ENCODE data around the gene ABCA9. TPM values are rescaled to one million over a fixed set of nuclear protein-coding genes. Genes with fewer than 3 reads are reported as not detected.
"Not testable (repeated sequence)": the region's sequence is repeated elsewhere in the genome, so short reads cannot be mapped to it uniquely, and the experiment has no call there.

The ABCA9 gene
- total RNA-seq, 4 donors from 2014 or later = 4.5 to 10.3 (median 7.7) TPM

GRCh38 chr17:68973098-68973846 is 87.5 kb downstream of the ABCA9 start:
- intact Hi-C loops (cut with DNase I; ENCODE audit: low total_unique reads) = loop anchor here (10.0 kb wide), 1 partner anchor 198 kb away; no protein-coding TSS in a partner anchor

GRCh38 chr17:68972119-68972704 is 88.5 kb downstream of the ABCA9 start:
- no peak for DNase-seq (ENCODE audit: low spot score in 2 of 2)
- H3K4me3 ChIP-seq (ENCODE audit: low read depth, poor library complexity, severe bottlenecking) = no peak overlapping the region
- intact Hi-C loops (cut with DNase I; ENCODE audit: low total_unique reads) = loop anchor here (10.0 kb wide), 1 partner anchor 197 kb away; no protein-coding TSS in a partner anchor
- WGBS, 2 donors = 49 to 53% methylated on average over 4 of the region's 4 CpGs
- TF ChIP-seq CTCF (IDR thresholded peaks at IDR 0.05) (no peak), POLR2A (IDR thresholded peaks at IDR 0.05) (no peak)

More at GRCh38 chr17:68973098-68973846, 87.5 kb downstream of the ABCA9 start:
- WGBS, 2 donors = 62 to 66% methylated on average over 3 of the region's 3 CpGs
- H3K4me3 ChIP-seq (ENCODE audit: low read depth, poor library complexity, severe bottlenecking) = no peak overlapping the region
- no peak for TF ChIP-seq CTCF (IDR thresholded peaks at IDR 0.05)
- no peak for TF ChIP-seq POLR2A (IDR thresholded peaks at IDR 0.05)
- no peak for DNase-seq (ENCODE audit: low spot score in 2 of 2)

- no peak overlapping the region for H3K4me3 ChIP-seq (ENCODE audit: low read depth, poor library complexity, severe bottlenecking)
- intact Hi-C loops (cut with DNase I; ENCODE audit: low total_unique reads) = no loop called here
- 58 to 60% methylated on average over 5 of the region's 5 CpGs for WGBS, 2 donors
- DNase-seq (ENCODE audit: low spot score in 2 of 2) = no peak
- TF ChIP-seq POLR2A (IDR thresholded peaks at IDR 0.05) = no peak
- TF ChIP-seq CTCF (IDR thresholded peaks at IDR 0.05) = no peak
Observed at GRCh38 chr17:68969101-68969500, 91.6 kb downstream of the ABCA9 start.

GRCh38 chr17:68963958-68964357 is 96.8 kb downstream of the ABCA9 start:
- H3K4me3 ChIP-seq (ENCODE audit: low read depth, poor library complexity, severe bottlenecking) = no peak overlapping the region
- 91 to 97% methylated on average over 4 of the region's 4 CpGs for WGBS, 2 donors
- no peak for DNase-seq (ENCODE audit: low spot score in 2 of 2)
- intact Hi-C loops (cut with DNase I; ENCODE audit: low total_unique reads) = no loop called here
- no peak for TF ChIP-seq POLR2A (IDR thresholded peaks at IDR 0.05)

- 23 to 27% methylated on average over 9 of the region's 9 CpGs for WGBS, 2 donors
- DNase-seq (ENCODE audit: low spot score in 2 of 2) = peak in 1 of 2 donors; percentile 22
Observed at GRCh38 chr17:68961214-68961882, 99.4 kb downstream of the ABCA9 start.

GRCh38 chr17:68959117-68959516 is 101.6 kb downstream of the ABCA9 start:
- WGBS, 2 donors = 93 to 94% methylated on average over 2 of the region's 2 CpGs
- H3K4me3 ChIP-seq (ENCODE audit: low read depth, poor library complexity, severe bottlenecking); intact Hi-C loops (cut with DNase I; ENCODE audit: low total_unique reads); DNase-seq (ENCODE audit: low spot score in 2 of 2): not testable (repeated sequence)

More at GRCh38 chr17:68961214-68961882, 99.4 kb downstream of the ABCA9 start:
- intact Hi-C loops (cut with DNase I; ENCODE audit: low total_unique reads) = no loop called here
- no peak overlapping the region for H3K4me3 ChIP-seq (ENCODE audit: low read depth, poor library complexity, severe bottlenecking)
- TF ChIP-seq CTCF (IDR thresholded peaks at IDR 0.05) = no peak
- TF ChIP-seq POLR2A (IDR thresholded peaks at IDR 0.05) = no peak

Measured in lower leg skin (tissue), 4 donors.